A673 (cell line): ENCODE results near the gene ZBTB22. TPM values are rescaled to one million over a fixed set of nuclear protein-coding genes. Genes with fewer than 3 reads are reported as not detected.

Experiments used
- BruUV-seq: library from RNA; stranded (reverse); fragments of 400-500 nt; replicated peaks from 2 replicates; lab custom pipeline; 2021; lab: Mats Ljungman, UMichigan
- CTCF ChIA-PET: fragments of 300-600 bp; sonication (Branson Sonifier 250); formaldehyde crosslinking; loops from one replicate; lab custom pipeline; 2022; ENCODE audit warnings: antibody characterized with exemption; lab: Charles Lee
- POLR2A ChIA-PET: fragments of 300-600 bp; sonication (Branson Sonifier 250); formaldehyde crosslinking; loops from one replicate; lab custom pipeline; 2022; ENCODE audit warnings: antibody characterized with exemption; ENCODE audit not compliant: low non-redundant PET; lab: Charles Lee
- DNase-seq: peaks from one replicate; pipeline ENCODE4 v3.0.0-alpha.2; 2015; ENCODE audit warnings: low spot score
- H3K27ac ChIP-seq: fragments of 200-600 bp; sonication (generic); 2 replicates; pipeline ENCODE4 v1.5.1; 2016; ENCODE audit warnings: mixed run types, low read depth, mild to moderate bottlenecking, mixed read lengths, antibody characterized with exemption, low read length; ENCODE audit not compliant: poor library complexity, severe bottlenecking
- H3K27me3 ChIP-seq: fragments of 200-600 bp; sonication (generic); replicated peaks from 2 replicates; pipeline ENCODE4 v1.6.1; 2017; ENCODE audit warnings: mixed run types, low read depth, mild to moderate bottlenecking, mixed read lengths, antibody characterized with exemption, low read length; ENCODE audit not compliant: insufficient read depth, poor library complexity
- H3K36me3 ChIP-seq: fragments of 200-600 bp; sonication (generic); 2 replicates; pipeline ENCODE4 v1.6.1; 2016; ENCODE audit warnings: mixed run types, mild to moderate bottlenecking, mixed read lengths, antibody characterized with exemption, low read length; ENCODE audit not compliant: insufficient read depth, poor library complexity, severe bottlenecking
- H3K4me1 ChIP-seq: fragments of 200-600 bp; sonication (generic); 2 replicates; pipeline ENCODE4 v1.6.1; 2017; ENCODE audit warnings: mixed run types, mild to moderate bottlenecking, mixed read lengths, antibody characterized with exemption, low read length; ENCODE audit not compliant: insufficient read depth, poor library complexity, severe bottlenecking
- H3K4me3 ChIP-seq: fragments of 200-600 bp; sonication (generic); 2 replicates; pipeline ENCODE4 v1.5.1; 2016; ENCODE audit warnings: low read depth, mixed run types, mild to moderate bottlenecking, mixed read lengths, low read length; ENCODE audit not compliant: poor library complexity, severe bottlenecking
- H3K9me3 ChIP-seq: fragments of 200-600 bp; sonication (generic); 2 replicates; pipeline ENCODE4 v1.6.1; 2016; ENCODE audit warnings: mixed run types, low read depth, mild to moderate bottlenecking, mixed read lengths, antibody characterized with exemption, low read length; ENCODE audit not compliant: poor library complexity, severe bottlenecking
- CTCF ChIP-seq: fragments of 300-800, 200-600 bp; sonication (generic); conservative IDR thresholded peaks from 2 replicates; pipeline ENCODE4 v1.5.1; 2017; ENCODE audit warnings: low read depth, mild to moderate bottlenecking, antibody characterized with exemption, low read length, moderate library complexity, mixed read lengths
- EZH2 ChIP-seq: fragments of 200-600 bp; sonication (generic); IDR thresholded peaks from 2 replicates; pipeline ENCODE4 v1.6.1; 2017; ENCODE audit warnings: borderline replicate concordance, low read depth, mild to moderate bottlenecking, mixed read lengths, antibody characterized with exemption, low read length; ENCODE audit not compliant: poor library complexity, severe bottlenecking
- intact Hi-C: fragments of 100-400 bp; cut with micrococcal nuclease; formaldehyde crosslinking; loops from one replicate; pipeline ENCODE4 v1.10.0; 2022; ENCODE audit not compliant: unreplicated experiment
- total RNA-seq: library from RNA; stranded (reverse); gene quantifications from 2 replicates; pipeline ENCODE4 v1.2.3, GENCODE V29; 2021

The ZBTB22 gene
- total RNA-seq, 1 experiment from 2014 or later, result 11.3 TPM

- H3K4me3 ChIP-seq, result no peak overlapping the region
- no TSS peak for BruUV-seq
- no peaks in the 10 kb centered on the region for H3K9me3 ChIP-seq
- peaks cover 10% of the 10 kb centered on the region for H3K4me1 ChIP-seq
- H3K27ac ChIP-seq, result no peak overlapping the region
- no peak for DNase-seq
- TF ChIP-seq EZH2 (no peak), CTCF (no peak)
- no peaks in the 10 kb centered on the region for H3K27me3 ChIP-seq
- POLR2A ChIA-PET, result no interaction called here
- intact Hi-C loops, result no loop called here
- peaks cover 14% of the 10 kb centered on the region for H3K36me3 ChIP-seq
- CTCF ChIA-PET, result no interaction called here
These were observed 15.7 kb downstream of the ZBTB22 start for GRCh38 chr6:33301877-33302276.

- Histone ChIP-seq H3K27me3 (no peaks in the 10 kb centered on the region), H3K4me3 (peak overlapping the region; percentile 75), H3K4me1 (peaks cover 6% of the 10 kb centered on the region), H3K36me3 (peaks cover 15% of the 10 kb centered on the region), H3K27ac (peak overlapping the region; percentile 92), H3K9me3 (no peaks in the 10 kb centered on the region)
- TSS peak; percentile 80 for BruUV-seq
- CTCF ChIA-PET, result interaction anchor here (0.6 to 1.4 kb wide), 4 partner anchors 10 to 89 kb away, joined by 3 to 22 read pairs (median 5); partner anchors contain the start of genes PFDN6, WDR46 and ZBTB22
- TF ChIP-seq EZH2 (no peak), CTCF (peak; percentile 77)
- intact Hi-C loops, result loop anchor here (1.0 to 5.0 kb wide), 3 partner anchors 15 to 128 kb away; partner anchors contain the start of genes HSD17B8, RXRB, SLC39A7 and TAPBP
- peak; percentile 98 for DNase-seq
- POLR2A ChIA-PET, result interaction anchor here (0.5 to 0.9 kb wide), 2 partner anchors 18 to 1114 kb away, joined by 3 to 7 read pairs; partner anchors contain the start of gene ZBTB22
These were observed 18.2 kb downstream of the ZBTB22 start for GRCh38 chr6:33299237-33299944.

GRCh38 chr6:33298773-33299236 is 18.7 kb downstream of the ZBTB22 start, which contains the start of gene RGL2:
Gene RGL2, minus strand, starts transcription at chr6:33298942. Its CDS starts 332 bp downstream, at chr6:33298610.
- CTCF ChIA-PET, result interaction anchor here (0.6 to 1.4 kb wide), 2 partner anchors 10 to 1190 kb away, joined by 5 read pairs; partner anchors contain the start of genes PFDN6 and WDR46
- intact Hi-C loops, result loop anchor here (1.0 to 5.0 kb wide), 3 partner anchors 15 to 128 kb away; partner anchors contain the start of genes HSD17B8, RXRB, SLC39A7 and TAPBP
- no peak for TF ChIP-seq EZH2
- no peak for TF ChIP-seq CTCF
- POLR2A ChIA-PET, result no interaction called here
- no TSS peak for BruUV-seq
- Histone ChIP-seq H3K4me3 (peak within 1 kb of the TSS; percentile 75), H3K27me3 (no peaks in the 10 kb centered on the region), H3K36me3 (peaks cover 14% of the 10 kb centered on the region), H3K4me1 (peaks cover 6% of the 10 kb centered on the region), H3K27ac (peak within 1 kb of the TSS; percentile 92), H3K9me3 (no peaks in the 10 kb centered on the region)
- no peak for DNase-seq
